Fibroblast of the conjunctiva (primary cell): ENCODE results near the gene SEC11A.
A peak's percentile ranks its signal among the peaks of the same experiment; 100 is the strongest.

Source experiments
- DNase-seq: peaks from one replicate; pipeline ENCODE4 v3.0.0-alpha.2; 2010; ENCODE audit warnings: low read depth

The SEC11A gene

GRCh38 chr15:84681831-84682230 lies 34.1 kb downstream of the SEC11A start:
- DNase-seq: no peak

- DNase-seq: peak; percentile 63
These were observed 44.7 kb downstream of the SEC11A start for GRCh38 chr15:84671211-84671610.

GRCh38 chr15:84669726-84670125 lies 46.2 kb downstream of the SEC11A start:
- DNase-seq: peak; percentile 69

- DNase-seq: no peak
These were observed 47.5 kb downstream of the SEC11A start for GRCh38 chr15:84668221-84668982.

- no peak for DNase-seq
These were observed 49.6 kb downstream of the SEC11A start for GRCh38 chr15:84666373-84666772.

GRCh38 chr15:84661001-84661400 lies 54.9 kb downstream of the SEC11A start:
- no peak for DNase-seq

GRCh38 chr15:84659904-84660781 lies 55.8 kb downstream of the SEC11A start:
- no peak for DNase-seq

GRCh38 chr15:84658788-84659411 lies 57.0 kb downstream of the SEC11A start:
- DNase-seq: no peak

GRCh38 chr15:84658080-84658787 lies 57.7 kb downstream of the SEC11A start, which contains the start of gene NMB:
TSS of gene NMB (minus strand) at chr15:84658199. CDS start at chr15:84658152, 47 bp downstream.
- peak; percentile 55 for DNase-seq

- no peak for DNase-seq
These were observed 58.2 kb downstream of the SEC11A start for GRCh38 chr15:84657748-84658079.

GRCh38 chr15:84656972-84657371 lies 59.0 kb downstream of the SEC11A start:
- no peak for DNase-seq

- DNase-seq: peak; percentile 78
These were observed 61.1 kb downstream of the SEC11A start for GRCh38 chr15:84654689-84655453.

GRCh38 chr15:84653910-84654688 lies 61.8 kb downstream of the SEC11A start, which contains the start of gene WDR73:
TSS of gene WDR73 (minus strand) at chr15:84654283. CDS start at chr15:84654274, 9 bp downstream.
- DNase-seq: peak; percentile 87

- no peak for DNase-seq
These were observed 62.4 kb downstream of the SEC11A start for GRCh38 chr15:84653584-84653909.

GRCh38 chr15:84649706-84650105 lies 66.2 kb downstream of the SEC11A start:
- DNase-seq: no peak

GRCh38 chr15:84648539-84648938 lies 67.4 kb downstream of the SEC11A start:
- DNase-seq: no peak

GRCh38 chr15:84647726-84648125 lies 68.2 kb downstream of the SEC11A start:
- DNase-seq: no peak

GRCh38 chr15:84645997-84646396 lies 69.9 kb downstream of the SEC11A start:
- no peak for DNase-seq

- DNase-seq: no peak
These were observed 70.4 kb downstream of the SEC11A start for GRCh38 chr15:84645496-84645895.

GRCh38 chr15:84643838-84644237 lies 72.1 kb downstream of the SEC11A start:
- no peak for DNase-seq
